ENCODE results near the gene LPA.
"Not testable (repeated sequence)": the region's sequence is repeated elsewhere in the genome, so short reads cannot be mapped to it uniquely, and the experiment has no call there.

Gene LPA

GRCh38 chr6:160662429-160662828 lies 1.6 kb downstream of the LPA start:
- H3K4me3 ChIP-seq (replicated peaks; ENCODE audit: low read depth, low read length): no peak overlapping the region
- DNase-seq (ENCODE audit: extremely low read depth, insufficient read length): no peak
- TF ChIP-seq CTCF (IDR thresholded peaks at IDR 0.05; ENCODE audit: insufficient read depth, low read length, poor library complexity, severe bottlenecking): no peak
- H3K27me3 ChIP-seq (replicated peaks; ENCODE audit: control insufficient read depth, insufficient read depth, low read length): no peaks in the 10 kb centered on the region
- no peaks in the 10 kb centered on the region for H3K36me3 ChIP-seq (ENCODE audit: control insufficient read depth, insufficient read depth, low read length)

GRCh38 chr6:160661216-160661615 lies 2.9 kb downstream of the LPA start:
- no peaks in the 10 kb centered on the region for H3K36me3 ChIP-seq (ENCODE audit: control insufficient read depth, insufficient read depth, low read length)
- DNase-seq (ENCODE audit: extremely low read depth, insufficient read length): no peak
- no peak for TF ChIP-seq CTCF (IDR thresholded peaks at IDR 0.05; ENCODE audit: insufficient read depth, low read length, poor library complexity, severe bottlenecking)
- no peaks in the 10 kb centered on the region for H3K27me3 ChIP-seq (replicated peaks; ENCODE audit: control insufficient read depth, insufficient read depth, low read length)
- no peak overlapping the region for H3K4me3 ChIP-seq (replicated peaks; ENCODE audit: low read depth, low read length)

- H3K36me3 ChIP-seq (ENCODE audit: control insufficient read depth, insufficient read depth, low read length): no peaks in the 10 kb centered on the region
- no peak overlapping the region for H3K4me3 ChIP-seq (replicated peaks; ENCODE audit: low read depth, low read length)
- no peak for TF ChIP-seq CTCF (IDR thresholded peaks at IDR 0.05; ENCODE audit: insufficient read depth, low read length, poor library complexity, severe bottlenecking)
- H3K27me3 ChIP-seq (replicated peaks; ENCODE audit: control insufficient read depth, insufficient read depth, low read length): no peaks in the 10 kb centered on the region
- no peak for DNase-seq (ENCODE audit: extremely low read depth, insufficient read length)
These were observed 4.5 kb downstream of the LPA start for GRCh38 chr6:160659562-160659961.

GRCh38 chr6:160634706-160635105 lies 29.4 kb downstream of the LPA start:
- no peak for TF ChIP-seq CTCF (IDR thresholded peaks at IDR 0.05; ENCODE audit: insufficient read depth, low read length, poor library complexity, severe bottlenecking)
- DNase-seq (ENCODE audit: extremely low read depth, insufficient read length): no peak
- H3K27me3 ChIP-seq (replicated peaks; ENCODE audit: control insufficient read depth, insufficient read depth, low read length): no peaks in the 10 kb centered on the region
- H3K36me3 ChIP-seq (ENCODE audit: control insufficient read depth, insufficient read depth, low read length): no peaks in the 10 kb centered on the region
- H3K4me3 ChIP-seq (replicated peaks; ENCODE audit: low read depth, low read length): no peak overlapping the region

- Histone ChIP-seq H3K27me3 (replicated peaks; ENCODE audit: control insufficient read depth, insufficient read depth, low read length) (no peaks in the 10 kb centered on the region), H3K36me3 (ENCODE audit: control insufficient read depth, insufficient read depth, low read length) (no peaks in the 10 kb centered on the region), H3K4me3 (replicated peaks; ENCODE audit: low read depth, low read length) (no peak overlapping the region)
- DNase-seq (ENCODE audit: extremely low read depth, insufficient read length): no peak
- TF ChIP-seq CTCF (IDR thresholded peaks at IDR 0.05; ENCODE audit: insufficient read depth, low read length, poor library complexity, severe bottlenecking): no peak
These were observed 67.9 kb downstream of the LPA start for GRCh38 chr6:160595838-160596832.

GRCh38 chr6:160595297-160595696 lies 68.8 kb downstream of the LPA start:
- not testable (repeated sequence) for DNase-seq (ENCODE audit: extremely low read depth, insufficient read length); H3K36me3 ChIP-seq (ENCODE audit: control insufficient read depth, insufficient read depth, low read length); H3K4me3 ChIP-seq (replicated peaks; ENCODE audit: low read depth, low read length); H3K27me3 ChIP-seq (replicated peaks; ENCODE audit: control insufficient read depth, insufficient read depth, low read length)
